GM19455 (cell line): ENCODE data around the gene HSD17B2.

Experiments used
- ATAC-seq: cut with Tn5 transposase; IDR thresholded peaks from one replicate; pipeline ENCODE4 v1.9.1; 2021; ENCODE audit not compliant: unreplicated experiment

Gene HSD17B2

GRCh38 chr16:82017911-82018568, 17.0 kb upstream of the HSD17B2 start:
- ATAC-seq = no peak

DNA sequence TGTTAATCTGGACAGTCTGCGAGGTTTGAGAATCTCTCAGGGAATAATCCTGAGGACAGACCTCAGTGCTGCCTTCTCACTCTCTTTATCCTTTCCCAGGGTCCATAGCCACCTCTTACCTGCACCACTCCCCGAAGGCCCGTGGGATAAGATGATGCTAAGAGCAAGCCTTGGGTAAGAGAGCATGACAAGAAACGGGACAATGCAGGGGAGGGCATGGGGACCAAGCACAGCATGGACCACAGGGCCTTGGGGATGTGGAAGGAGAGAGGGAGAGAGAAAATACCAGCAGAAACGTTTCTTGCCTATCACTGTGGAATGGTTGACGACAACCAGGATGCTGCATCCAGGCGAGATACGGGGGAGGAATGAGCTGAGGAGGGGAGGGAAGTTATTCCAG, 15.5 kb upstream of the HSD17B2 start:
- ATAC-seq = no peak

GRCh38 chr16:82020051-82020450, 15.0 kb upstream of the HSD17B2 start:
- no peak for ATAC-seq

DNA sequence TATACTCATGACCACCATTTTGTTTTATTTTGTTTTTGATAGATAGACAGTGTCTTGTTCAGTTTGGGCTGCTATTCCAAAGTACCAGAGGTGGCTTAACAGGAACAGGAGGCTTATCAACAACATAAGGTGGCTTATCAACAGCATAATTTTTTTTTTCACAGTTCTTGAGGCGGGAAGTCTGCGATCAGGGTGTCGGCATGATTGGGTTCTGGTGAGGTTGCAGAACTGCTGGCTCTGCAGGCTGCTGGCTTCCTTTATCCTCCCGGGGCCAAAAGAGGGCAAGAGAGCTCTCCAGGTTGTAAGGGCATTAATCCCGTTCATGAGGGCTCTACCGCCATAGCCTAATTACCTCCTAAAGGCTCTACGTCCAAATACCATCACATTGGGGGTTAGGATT, 11.8 kb upstream of the HSD17B2 start:
- ATAC-seq = no peak

DNA sequence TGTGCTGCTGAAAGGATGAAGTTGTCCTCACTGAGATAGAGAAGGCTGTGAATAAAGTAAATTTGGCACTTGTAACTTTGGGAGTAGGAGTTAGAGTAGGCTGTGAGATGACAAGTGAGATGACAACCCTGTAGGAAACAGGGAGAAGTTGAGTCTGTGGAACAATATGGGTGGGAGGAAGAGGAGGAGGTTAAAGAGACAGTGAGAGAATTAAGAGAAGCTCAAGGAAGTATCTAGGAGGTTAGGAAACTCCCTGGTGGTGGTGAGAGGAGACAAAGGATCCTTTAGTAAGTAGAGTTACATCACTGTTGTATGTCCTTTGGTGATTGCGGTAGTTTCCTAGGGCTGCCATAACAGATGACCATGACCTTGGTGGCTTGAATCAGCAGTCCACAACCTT, 10.7 kb upstream of the HSD17B2 start:
- no peak for ATAC-seq

- no peak for ATAC-seq
These were observed 10.2 kb upstream of the HSD17B2 start for GRCh38 chr16:82024883-82025282.

DNA sequence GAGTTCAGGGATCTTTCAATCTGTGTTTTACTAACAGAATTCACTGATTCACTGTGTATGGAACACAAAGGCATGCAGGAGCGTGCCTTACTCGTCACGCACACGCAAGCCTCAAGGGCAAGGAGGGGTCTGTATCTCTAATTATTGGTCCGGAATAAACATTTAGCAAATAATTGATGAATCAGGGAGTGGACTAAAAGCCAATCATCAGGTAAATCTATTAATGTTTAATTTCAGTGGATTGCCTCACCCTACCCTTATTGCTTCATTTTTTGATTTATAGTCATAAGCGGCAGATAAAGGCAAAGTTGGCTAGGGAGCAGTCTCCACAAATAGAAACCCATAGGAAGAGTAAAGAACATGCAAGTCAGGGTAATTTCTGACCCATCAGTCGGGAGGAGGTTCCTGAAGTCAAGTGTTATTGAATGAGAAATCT, 7.4 kb upstream of the HSD17B2 start:
- no peak for ATAC-seq

GRCh38 chr16:82031116-82032084, 3.7 kb upstream of the HSD17B2 start:
- no peak for ATAC-seq

- ATAC-seq = no peak
These were observed 2.0 kb upstream of the HSD17B2 start for GRCh38 chr16:82033006-82033405.

DNA sequence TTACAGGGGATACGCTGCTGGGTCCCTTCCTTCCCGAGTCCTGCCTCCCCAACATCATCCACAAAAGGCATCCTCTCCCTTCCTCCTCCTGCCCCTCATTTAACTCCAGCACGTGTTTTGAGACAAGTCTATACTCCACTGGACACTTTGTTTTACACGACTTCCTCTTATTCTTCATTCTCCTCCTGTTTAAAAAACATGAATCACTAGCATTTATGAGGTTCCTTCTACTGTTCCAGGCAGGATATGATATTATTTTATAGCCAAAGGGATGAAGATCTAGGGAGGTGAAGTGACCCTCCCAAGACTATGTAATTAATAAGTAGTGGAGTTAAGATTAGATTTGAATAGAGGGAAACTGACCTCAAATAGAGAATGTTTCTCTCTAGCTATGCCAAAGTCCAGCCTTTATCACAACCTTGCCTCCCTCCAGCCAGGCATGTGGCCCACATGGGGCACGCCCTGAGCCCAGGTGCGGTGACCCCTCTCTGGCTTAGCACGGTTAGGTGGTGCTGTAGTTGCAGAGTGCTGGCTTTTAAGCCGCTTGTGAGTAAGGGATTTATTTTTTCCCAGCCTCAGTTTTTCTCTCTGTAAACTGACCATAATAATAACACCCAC, 1.3 kb upstream of the HSD17B2 start:
- no peak for ATAC-seq

- no peak for ATAC-seq
These were observed 2.2 kb downstream of the HSD17B2 start for GRCh38 chr16:82037251-82037650.

GRCh38 chr16:82037666-82038065, 2.6 kb downstream of the HSD17B2 start:
- ATAC-seq = no peak

DNA sequence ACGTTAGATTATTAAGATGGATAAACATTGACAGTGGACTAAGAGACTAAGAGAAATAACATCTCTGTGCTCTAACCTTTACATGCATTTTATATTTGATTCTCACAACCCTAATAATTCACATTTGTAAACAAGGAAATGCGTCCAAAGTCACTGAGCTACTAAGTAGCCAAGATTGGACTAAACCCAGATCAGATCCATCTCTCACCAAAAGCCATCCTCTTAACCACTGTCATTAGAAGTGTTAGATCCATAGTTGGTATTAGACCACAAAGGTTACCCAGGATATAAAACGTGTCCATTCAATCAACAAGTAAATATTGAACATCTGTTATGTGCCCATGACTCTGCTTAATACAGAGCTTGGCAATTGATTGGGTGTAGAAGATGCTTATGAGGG, 5.2 kb downstream of the HSD17B2 start:
- ATAC-seq = no peak

- ATAC-seq = no peak
These were observed 6.5 kb downstream of the HSD17B2 start for GRCh38 chr16:82041542-82041941.

- no peak for ATAC-seq
These were observed 7.1 kb downstream of the HSD17B2 start for GRCh38 chr16:82042144-82042543.

DNA sequence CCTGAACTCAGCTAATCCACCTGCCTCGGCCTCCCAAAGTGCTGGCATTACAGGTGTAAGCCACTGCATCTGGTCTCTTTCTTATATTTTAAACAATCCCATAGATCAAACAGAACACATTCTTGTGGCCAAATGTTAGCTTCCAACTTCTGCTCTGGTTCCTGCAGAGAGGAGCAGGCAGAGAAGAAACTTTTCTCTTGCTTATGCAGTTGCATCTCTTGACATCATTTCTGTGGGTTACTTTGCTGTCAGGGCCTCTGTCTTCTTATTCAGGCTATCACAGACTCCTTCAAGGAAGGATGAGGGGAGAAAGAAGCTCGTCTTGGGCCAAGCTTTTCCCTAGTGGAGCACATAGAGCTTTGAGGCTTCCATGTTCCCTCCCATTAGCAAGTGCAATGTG, 7.8 kb downstream of the HSD17B2 start:
- no peak for ATAC-seq

DNA sequence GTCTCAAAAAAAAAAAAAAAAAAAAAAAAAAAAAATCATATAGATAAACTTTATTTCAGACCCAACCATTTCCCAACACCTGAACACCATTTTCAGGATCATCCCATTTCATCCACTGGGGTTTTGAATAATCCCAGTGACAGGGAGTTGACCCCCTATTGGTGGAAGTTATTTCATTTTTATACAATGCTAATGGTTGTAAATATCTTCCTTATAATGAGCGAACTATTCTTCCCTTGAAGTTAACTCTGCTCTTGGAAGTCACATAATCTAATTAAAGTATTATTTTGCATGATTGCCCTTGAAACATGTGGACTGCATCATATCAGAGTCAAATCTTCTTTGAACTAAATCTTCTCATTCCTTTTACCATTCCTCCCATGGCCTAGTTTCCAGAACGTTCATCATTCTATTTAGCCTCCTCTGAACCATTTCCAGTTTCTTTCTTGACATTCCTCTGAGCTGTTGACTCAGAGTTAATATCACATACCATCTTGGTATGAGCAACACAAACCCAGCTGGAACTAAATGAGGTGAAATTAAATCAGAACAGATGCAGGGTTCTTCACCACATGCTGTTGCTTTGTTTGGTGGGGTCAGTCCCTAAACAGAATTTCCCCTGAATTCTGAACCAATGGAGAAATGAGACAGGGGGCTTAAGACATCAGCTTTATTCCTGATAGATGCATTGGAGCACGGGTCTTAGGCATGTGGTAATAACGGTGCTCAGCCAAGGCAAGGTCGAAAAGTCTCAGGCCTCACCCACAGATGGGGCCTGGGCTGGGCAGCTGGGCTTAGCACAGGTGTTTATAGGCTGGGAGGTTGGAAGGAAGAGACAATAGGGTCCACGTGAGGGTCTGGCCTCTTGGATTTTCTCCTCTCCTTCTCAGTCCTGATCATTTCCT, 8.9 kb downstream of the HSD17B2 start:
- ATAC-seq = no peak

DNA sequence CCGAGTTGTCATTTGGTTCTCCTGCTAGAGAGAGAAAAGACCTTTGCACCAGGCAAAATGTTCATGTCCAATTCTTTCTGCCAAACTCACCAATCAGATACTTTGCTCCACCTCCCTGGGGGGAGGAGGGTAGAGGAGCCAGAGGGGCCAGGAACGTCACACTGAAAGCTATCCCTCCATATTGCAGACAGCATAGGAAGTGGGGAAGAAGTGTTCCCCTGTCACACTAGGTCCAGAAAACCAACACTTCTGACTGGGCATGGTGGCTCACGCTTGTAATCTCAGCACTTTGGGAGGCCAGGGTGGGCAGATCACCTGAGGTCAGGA, 9.5 kb downstream of the HSD17B2 start:
- no peak for ATAC-seq

DNA sequence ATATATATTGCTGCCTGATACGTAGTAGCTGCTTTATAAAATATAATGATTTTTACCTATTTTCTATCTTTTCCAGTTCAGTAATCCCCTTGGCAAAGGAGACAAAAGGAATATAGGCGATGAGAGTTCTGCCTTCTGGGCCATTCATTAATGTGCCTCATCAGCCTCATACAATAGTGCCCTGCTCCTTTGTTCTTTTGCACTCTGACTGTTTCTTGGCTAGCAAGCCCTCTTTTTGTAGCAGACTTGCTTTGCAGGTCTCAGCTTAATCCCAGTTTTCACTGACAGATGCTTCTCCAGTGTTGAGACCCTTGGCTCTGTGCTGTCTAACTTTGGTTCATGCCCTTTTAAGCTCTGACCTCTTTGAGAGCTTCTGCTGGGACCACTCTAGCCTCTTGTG, 10.4 kb downstream of the HSD17B2 start:
- ATAC-seq = no peak

DNA sequence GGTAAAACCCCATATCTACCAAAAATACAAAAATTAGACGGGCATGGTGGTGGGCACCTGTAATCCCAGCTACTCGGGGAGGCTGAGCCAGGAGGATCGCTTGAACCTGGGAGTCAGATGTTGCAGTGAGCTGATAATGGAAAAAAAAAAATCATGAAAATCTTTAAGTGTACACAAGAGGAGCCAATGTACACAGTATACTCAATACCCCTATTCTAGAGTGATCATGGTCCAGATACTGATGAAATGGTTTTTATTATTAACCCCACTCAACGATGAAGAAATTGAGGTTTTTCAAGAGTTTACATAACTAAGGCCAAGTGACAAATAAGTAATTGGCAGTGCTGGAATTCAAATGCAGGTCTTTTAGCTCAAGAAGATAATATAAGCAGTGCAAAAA, 11.5 kb downstream of the HSD17B2 start:
- ATAC-seq = no peak

GRCh38 chr16:82046941-82047340, 11.9 kb downstream of the HSD17B2 start:
- ATAC-seq = no peak
